HG03064 (cell line): ENCODE measurements around the gene NUFIP2.
A peak's percentile ranks its signal among the peaks of the same experiment; 100 is the strongest.
"Not testable (repeated sequence)": the region's sequence is repeated elsewhere in the genome, so short reads cannot be mapped to it uniquely, and the experiment has no call there.

Experiments
- ATAC-seq: cut with Tn5 transposase; IDR thresholded peaks from one replicate; pipeline ENCODE4 v1.9.1; 2021; ENCODE audit warnings: low read depth; ENCODE audit not compliant: unreplicated experiment

NUFIP2 gene

DNA sequence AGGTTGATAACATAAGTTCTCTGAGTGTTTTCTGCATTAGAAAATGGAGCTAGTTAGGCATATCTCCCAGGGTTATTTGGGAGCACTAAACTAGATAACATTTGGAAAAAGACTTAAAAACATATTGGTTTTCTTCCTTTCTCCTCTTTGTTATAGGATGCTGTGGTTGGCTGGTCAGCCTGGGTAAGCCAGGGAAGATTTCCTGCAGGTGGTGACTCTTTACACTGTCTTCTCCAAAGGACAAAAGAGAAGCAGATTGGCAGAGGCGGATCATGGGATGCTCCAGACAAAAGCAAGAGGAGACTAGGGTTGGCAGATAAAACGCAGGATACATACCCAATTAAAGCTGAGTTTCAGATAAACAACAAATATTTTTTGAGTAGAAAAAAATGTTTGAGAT is 53.5 kb downstream of the NUFIP2 start:
- no peak for ATAC-seq

DNA sequence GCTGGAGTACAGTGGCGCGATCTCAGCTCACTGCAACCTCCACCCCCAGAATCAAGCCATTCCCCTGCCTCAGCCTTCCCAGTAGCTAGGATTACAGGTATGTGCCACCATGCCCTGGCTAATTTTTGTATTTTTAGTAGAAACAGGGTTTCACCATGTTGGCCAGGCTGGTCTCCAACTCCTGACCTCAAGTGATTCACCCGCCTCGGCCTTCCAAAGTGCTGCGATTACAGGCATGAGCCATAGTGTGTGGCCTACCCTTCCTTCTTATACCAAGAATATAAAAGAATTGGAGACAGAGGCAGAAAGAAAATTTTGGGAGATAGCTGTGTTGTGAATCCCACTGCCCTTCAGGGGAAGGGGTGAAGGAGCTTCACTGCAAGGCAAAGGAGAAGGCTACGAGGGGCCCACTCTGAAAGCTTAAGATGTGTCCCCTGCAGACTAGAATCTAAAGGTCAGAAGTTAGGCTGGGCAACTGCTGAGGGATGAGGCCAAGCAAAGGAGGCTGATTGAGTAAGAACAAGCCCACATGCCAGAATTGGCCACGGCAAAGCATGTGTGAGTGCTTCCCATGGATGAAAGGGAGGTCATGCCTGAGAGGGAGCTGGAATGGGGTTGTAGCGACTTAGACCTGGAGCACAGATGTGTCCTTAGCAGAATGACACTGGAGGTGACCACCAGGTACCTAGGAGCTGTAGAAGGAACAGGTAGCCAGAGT is 55.7 kb downstream of the NUFIP2 start:
- no peak for ATAC-seq

DNA sequence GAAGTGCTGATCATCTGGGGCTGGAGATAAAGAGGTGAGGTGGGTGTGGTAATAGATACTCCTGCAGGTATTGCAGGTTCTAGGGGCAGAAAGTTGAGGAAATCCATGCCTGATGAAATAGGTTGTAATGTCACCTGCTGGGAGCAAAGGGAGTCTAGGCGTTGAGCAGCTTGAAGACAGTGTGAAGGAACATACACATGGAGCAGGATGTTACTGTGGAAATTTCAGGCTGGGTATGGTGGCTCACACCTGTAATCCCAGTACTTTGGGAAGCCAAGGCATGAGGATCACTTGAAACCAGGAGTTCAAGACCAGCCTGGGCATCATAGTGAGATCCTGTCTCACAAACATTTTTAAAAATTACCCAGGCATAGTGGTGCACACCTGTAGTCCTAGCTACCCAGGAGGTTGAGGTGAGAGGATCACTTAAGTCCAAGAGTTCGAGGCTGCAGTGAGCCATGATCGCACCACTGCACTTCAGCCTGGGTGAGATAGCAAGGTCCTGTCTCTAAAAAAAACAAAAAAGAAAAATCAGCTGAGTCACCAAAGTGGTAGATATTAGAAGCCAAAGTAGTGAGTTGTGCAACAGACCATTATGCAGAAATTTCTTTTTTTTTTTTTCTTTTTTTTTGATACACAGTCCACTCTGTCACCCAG is 56.3 kb downstream of the NUFIP2 start:
- no peak for ATAC-seq

DNA sequence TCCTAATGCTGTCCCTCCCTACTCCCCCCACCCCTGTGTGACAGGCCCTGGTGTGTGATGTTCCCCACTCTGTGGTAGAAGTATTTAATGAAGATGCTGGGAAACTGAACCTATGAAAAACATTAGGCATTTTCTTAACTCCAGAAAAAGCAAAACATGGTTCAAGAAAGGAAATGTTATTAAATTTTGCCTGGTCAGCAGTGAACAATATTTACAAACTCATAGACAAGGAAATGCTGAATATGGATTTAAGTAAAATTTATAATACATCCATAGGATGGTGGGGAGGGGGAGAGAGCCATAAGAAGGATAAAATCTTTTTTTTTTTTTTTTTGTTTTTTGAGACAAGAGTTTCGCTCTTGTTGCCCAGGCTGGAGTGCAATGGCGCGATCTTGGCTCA is 58.0 kb downstream of the NUFIP2 start:
- ATAC-seq = no peak

DNA sequence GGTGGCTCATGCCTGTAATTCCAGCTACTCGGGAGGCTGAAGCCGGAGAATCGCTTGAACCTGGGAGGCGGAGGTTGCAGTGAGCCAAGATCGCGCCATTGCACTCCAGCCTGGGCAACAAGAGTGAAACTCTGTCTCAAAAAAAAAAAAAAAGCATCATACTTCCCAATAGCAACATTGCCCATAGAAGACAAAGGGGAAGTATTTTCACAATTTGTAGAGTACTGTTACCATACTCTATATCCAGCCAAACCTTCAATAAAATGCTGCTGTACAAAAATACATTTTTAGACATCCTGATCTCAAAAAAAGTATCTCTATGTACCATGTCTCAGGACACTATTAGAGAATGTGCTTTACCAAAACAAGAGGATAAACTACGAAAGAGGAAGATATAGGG is 59.0 kb downstream of the NUFIP2 start:
- not testable (repeated sequence) for ATAC-seq

DNA sequence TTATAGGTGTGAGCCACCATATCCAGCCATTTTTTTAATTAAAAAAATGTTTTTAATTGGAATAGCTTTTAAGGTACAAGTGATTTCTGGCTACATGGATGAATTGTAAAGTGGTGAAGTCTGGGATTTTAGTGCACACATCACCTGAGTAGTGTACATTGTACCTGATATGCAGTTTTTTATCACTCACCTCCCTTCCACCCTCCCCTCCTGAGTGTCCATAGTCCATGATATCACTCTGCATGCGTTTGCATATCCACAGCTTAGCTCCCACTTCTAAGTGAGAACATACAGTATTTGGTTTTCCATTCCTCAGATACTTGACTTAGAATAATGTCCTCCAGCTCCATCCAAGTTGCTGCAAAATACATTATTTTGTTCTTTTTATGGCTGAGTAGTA is 60.6 kb downstream of the NUFIP2 start:
- no peak for ATAC-seq

DNA sequence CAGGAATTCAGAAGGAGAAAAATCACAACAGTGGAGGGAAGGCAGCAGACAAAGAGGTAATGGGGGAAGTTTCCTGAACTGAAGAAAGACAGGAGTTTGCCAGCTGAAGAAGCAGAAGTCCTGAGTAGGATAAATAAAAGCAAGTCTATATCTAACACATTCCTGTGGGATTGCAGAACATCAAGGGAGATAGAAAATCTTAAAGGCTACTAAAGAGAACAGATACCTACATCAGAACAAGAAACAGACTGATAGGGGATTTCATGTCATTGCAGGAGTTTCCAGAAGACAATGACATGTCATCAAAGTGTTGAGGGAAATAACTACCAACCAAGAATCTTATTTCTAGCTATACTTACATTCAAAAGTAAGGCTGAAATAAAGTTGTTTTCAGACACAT is 68.6 kb downstream of the NUFIP2 start:
- no peak for ATAC-seq

DNA sequence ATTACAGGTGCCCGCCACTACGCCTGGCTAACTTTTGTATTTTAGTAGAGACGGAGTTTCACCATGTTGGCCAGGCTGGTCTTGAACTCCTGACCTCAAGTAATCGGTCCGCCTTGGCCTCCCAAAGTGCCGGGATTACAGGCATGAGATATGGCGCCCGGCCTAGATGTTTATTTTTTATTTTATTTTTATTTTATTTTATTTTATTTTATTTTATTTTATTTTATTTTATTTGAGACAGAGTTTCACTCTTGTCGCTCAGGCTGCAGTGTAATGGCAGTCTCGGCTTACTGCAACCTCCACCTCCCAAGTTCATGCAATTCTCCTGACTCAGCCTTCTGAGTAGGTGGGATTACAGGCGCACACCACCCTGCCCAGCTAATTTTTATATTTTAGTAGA is 72.6 kb downstream of the NUFIP2 start:
- not testable (repeated sequence) for ATAC-seq

DNA sequence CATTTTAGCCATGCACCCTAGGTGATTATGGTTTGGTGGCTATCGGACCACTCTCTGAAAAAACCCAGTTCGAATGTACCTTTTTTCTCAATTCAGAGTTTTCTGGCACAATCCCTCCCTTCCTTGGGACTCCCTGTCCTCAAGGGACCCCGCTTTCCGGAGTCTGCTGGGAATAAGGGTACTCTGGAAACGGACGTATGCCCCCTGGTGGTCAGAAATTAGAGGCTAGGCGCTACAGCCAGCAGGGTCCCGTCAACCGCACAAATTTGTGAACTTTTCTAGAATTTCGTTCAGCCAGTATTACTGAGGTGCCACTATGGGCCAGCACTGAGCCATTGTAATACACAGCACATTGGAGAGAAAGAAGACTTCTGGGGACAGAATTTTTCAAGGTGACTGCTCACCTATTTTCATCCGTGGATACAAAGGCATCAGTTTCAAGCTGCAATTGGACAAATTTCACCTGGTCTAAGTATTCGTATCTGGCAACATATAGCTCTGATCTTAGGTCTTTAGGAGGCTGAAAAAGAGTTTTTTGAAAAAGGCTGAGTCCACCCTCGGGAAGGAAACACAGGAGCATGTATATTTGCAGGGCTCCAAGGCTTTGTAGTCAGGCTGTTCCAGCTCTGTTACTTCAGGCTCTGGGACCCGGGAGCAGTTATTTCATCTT is 74.4 kb downstream of the NUFIP2 start:
- ATAC-seq = peak; percentile 71

DNA sequence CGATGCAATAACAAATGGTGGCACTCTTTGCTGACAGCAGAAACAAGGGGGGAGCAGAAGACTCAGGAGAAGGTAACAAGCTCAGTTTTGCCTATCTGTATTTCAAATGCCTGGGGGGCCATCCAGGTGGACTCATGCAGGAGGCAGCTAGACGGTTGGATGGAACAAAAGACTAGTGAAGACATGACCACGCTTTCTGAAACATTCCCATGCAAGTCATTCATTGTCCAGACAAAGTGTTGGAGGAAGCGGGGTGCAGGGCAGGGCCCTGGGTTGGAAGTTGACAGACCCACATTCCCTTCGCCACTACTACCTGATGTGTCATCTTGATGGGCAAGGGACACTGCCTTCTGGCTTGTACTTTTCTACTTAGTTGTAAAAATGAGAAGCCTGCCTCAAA is 77.1 kb downstream of the NUFIP2 start:
- ATAC-seq = no peak

DNA sequence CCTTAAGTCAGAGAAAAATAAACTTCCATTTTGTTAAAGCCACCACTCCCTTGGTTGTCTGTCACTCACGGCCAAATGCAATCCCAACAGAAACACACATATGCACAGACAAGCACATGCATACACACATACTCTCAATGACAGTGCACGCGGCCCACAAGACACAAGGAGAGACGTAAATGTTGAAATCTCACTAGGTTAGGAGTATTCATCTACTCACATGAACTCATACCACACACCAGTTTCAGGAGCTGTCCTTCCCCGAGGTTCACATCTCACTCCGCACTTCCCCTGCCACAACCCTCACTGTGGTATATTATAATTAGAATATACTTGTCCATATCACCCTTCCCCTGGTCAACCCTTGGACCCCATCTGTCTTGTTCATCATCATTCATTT is 77.8 kb downstream of the NUFIP2 start:
- ATAC-seq = no peak

DNA sequence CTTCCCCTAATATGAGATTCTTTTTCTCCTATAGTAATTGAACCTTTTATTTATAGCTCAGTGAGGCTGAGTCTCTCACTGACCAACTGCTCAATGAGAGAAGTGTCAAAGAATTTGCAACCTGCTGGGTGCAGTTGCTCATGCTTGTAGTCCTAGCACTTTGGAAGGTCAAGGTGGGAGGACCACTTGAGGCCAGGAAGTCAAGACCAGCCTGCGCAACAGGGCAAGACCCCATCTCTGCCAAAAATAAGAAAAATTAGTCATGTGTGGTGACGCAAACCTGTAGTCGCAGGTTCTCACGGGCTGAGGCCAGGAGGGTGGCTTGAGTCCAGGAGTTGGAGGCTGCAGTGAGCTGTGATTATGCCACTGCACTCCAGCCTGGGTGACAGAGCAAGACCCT is 78.2 kb downstream of the NUFIP2 start:
- no peak for ATAC-seq

DNA sequence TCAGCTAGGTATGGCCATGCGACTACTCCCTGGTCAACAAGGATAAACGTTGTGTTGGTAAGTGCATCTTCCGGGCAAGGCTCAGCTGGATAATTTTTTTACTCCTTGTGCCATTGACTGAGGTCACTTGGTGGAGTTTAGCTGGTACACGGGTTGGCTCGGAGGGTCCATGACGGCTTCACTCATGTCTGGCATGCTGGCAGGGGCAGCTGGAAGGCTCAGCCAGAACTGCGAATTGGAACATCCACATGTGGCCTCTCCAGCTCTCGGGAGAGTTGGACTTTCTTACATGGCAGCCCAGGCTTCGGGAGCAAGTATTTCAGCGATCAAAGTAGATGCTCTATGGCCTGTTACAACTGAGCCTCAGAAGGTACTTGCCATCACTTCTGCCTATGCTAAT is 78.8 kb downstream of the NUFIP2 start:
- no peak for ATAC-seq

DNA sequence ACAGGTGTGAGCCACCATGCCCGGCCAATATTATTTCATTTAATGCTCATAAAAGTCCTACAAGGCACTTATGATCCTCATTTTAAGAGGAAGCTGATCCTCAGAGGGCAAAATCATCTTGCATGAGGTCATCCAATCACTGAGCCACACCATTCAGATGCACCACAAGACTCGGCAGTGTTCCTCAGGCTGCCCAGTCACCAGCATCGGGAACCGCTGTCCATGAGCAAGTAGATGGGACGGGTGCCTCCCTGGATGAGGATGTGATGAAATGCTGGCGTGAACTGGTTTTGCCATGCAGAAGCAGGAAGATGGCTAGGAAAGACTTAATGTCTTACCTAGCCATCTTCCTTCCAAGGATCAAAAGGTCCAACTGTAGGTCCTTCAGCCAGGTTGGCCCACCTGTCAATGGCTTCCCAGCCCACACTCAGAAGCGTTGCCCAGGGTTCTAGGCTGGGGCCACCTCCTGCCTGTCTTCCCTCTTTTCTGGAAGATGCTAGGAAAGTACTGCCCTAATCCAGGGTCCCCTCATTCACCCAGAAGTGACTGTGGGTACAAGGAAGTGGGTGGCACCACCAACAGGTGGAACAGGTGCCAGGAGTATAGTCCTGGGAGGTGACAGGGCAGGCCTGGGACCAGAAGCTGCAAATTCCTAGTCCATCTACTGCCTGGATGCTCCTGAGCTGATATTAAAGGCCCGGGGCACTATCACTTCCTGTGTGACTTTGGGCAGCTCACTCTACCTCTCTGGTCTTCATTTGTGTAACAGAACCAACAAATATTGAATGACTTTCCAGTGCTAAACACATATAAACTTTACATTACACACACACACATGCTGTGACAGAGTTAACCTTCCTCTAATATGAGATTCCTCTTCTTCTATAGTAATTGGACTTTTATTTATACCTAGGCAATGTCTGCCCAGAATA is 79.5 kb downstream of the NUFIP2 start:
- ATAC-seq = no peak

DNA sequence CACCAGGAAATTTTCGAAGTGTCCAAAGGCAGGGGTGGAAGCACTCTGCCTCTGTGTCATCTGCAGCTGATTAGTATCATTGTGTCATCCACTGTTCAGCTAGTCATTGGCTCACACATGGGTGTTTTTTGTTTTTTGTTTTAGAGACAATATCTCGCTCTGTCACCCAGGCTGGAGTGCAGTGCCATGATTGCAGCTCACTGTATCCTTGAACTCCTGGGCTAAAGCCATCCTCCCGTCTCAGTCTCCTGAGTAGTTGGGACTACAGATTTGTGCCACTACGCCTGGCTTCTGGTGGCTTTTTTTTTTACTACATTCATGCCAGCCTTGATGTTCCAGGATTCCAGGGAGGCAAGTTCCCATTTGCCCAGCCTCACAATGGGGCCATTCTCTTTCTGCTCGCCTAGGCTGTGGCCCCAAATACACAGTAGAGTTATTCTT is 81.2 kb downstream of the NUFIP2 start:
- no peak for ATAC-seq

DNA sequence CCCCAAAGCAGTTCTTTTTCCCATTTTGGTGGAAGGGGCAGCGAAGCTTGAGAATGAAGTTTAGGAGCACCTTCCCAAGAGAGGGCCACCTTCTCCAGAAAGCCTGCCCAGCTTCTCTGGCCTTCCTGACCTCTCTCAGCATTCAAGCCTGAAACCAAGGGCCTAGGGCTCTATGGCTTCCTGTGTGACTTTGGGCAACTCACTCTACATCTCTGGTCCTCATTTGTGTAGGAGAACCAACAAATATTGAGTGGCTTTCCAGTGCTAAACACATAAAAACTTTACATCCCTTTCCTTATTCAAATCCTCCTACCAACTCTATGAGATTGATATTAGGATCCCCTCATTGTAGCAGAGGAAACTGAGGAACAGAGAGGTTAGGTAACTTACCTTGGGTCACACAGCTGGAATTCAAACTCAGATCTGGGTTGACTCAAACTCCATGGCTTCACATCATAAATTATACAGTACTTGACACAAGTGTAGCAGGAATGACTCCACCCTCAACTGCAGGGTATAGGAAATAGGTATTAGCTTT is 81.8 kb downstream of the NUFIP2 start:
- no peak for ATAC-seq

DNA sequence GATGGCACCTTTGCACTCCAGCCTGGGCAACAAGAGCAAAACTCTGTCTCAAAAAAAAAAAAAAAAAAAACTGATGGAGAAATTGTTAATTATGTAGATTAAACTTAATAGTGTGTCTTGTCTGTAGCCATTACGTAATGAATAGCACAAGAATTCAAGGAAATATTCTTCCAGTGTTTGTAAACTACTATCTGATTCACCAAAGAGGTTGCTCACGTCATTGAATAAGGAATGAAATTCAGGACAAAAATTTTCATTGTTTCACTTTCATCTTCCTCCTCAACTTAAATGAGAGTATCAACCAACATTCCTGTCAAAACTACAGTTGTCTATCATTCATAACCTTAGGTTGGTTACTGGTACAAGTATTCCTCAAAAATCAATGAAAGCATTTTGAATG is 83.1 kb downstream of the NUFIP2 start:
- ATAC-seq = no peak

DNA sequence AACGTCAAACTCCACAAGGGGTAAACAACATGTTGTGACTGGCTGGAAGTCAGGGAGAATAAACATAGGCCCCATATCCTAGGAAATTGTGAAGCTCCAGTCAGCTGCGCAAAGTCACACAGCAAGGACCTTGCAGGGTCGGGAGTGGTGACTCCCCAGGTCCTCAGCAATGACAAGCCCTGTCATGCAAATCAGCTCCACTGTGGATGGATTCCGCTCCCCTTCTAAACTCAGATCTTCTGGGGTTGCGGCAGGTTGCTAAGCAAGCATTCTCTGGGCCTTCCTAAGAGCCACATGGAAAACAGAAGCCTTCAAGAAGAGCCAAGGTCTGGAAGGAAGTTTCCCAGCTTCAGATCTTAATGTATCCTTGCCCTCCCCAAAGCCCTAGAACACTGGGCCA is 84.9 kb downstream of the NUFIP2 start:
- no peak for ATAC-seq

DNA sequence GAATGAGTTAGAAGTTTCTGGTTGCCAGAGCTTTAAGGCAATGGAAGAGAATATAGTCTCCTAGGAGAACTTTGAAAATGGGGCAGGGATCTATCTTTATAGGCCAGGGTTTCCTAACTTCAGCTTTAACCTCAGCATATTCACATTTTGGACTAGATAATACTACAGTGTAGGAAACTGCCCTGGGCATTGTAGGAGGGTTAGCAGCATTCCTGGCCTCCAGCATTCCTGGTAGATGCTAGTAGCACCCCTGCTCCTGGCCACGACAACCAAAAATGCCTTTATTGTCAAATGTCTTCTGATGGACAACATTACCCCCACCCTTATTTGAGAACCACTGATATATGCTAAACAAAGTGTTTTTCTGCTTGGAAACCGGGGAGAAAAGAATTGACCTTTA is 86.0 kb downstream of the NUFIP2 start:
- no peak for ATAC-seq
